ENCODE measurements around the gene SLC38A10. TPM values are rescaled to one million over a fixed set of nuclear protein-coding genes. Genes with fewer than 3 reads are reported as not detected.

Gene SLC38A10
- total RNA-seq, 1 experiment from 2014 or later = 75.1 TPM

- TF ChIP-seq, protein P1, sequence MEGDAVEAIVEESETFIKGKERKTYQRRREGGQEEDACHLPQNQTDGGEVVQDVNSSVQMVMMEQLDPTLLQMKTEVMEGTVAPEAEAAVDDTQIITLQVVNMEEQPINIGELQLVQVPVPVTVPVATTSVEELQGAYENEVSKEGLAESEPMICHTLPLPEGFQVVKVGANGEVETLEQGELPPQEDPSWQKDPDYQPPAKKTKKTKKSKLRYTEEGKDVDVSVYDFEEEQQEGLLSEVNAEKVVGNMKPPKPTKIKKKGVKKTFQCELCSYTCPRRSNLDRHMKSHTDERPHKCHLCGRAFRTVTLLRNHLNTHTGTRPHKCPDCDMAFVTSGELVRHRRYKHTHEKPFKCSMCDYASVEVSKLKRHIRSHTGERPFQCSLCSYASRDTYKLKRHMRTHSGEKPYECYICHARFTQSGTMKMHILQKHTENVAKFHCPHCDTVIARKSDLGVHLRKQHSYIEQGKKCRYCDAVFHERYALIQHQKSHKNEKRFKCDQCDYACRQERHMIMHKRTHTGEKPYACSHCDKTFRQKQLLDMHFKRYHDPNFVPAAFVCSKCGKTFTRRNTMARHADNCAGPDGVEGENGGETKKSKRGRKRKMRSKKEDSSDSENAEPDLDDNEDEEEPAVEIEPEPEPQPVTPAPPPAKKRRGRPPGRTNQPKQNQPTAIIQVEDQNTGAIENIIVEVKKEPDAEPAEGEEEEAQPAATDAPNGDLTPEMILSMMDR (conservative IDR thresholded peaks at IDR 0.05; ENCODE audit: low read depth, low read length) = no peak
- TF ChIP-seq EZH2 (IDR thresholded peaks at IDR 0.05; ENCODE audit: borderline replicate concordance, low read depth, low read length, poor library complexity, severe bottlenecking) = no peak
- H3K27ac ChIP-seq (ENCODE audit: low read depth, low read length, poor library complexity, severe bottlenecking) = peak overlapping the region; percentile 85
- peaks cover 10% of the 10 kb centered on the region for H3K36me3 ChIP-seq (ENCODE audit: insufficient read depth, low read length, poor library complexity, severe bottlenecking)
- POLR2A ChIA-PET (ENCODE audit: low non-redundant PET) = interaction anchor here (0.6 kb wide), 1 partner anchor 181 kb away, joined by 5 read pairs; no protein-coding TSS in a partner anchor
- no TSS peak for BruUV-seq (replicated peaks)
- peak overlapping the region; percentile 84 for H3K4me3 ChIP-seq (ENCODE audit: low read depth, low read length, poor library complexity, severe bottlenecking)
- H3K9me3 ChIP-seq (ENCODE audit: low read depth, low read length, poor library complexity, severe bottlenecking) = no peaks in the 10 kb centered on the region
- intact Hi-C loops (cut with micrococcal nuclease; ENCODE audit: unreplicated experiment) = no loop called here
- no peak for DNase-seq (ENCODE audit: low spot score)
- H3K4me1 ChIP-seq (ENCODE audit: insufficient read depth, low read length, poor library complexity, severe bottlenecking) = peaks cover 7% of the 10 kb centered on the region
- no peaks in the 10 kb centered on the region for H3K27me3 ChIP-seq (replicated peaks; ENCODE audit: insufficient read depth, low read depth, low read length, poor library complexity)
- CTCF ChIA-PET = no interaction called here
These were observed 56.7 kb downstream of the SLC38A10 start for GRCh38 chr17:81238490-81238814.

DNA sequence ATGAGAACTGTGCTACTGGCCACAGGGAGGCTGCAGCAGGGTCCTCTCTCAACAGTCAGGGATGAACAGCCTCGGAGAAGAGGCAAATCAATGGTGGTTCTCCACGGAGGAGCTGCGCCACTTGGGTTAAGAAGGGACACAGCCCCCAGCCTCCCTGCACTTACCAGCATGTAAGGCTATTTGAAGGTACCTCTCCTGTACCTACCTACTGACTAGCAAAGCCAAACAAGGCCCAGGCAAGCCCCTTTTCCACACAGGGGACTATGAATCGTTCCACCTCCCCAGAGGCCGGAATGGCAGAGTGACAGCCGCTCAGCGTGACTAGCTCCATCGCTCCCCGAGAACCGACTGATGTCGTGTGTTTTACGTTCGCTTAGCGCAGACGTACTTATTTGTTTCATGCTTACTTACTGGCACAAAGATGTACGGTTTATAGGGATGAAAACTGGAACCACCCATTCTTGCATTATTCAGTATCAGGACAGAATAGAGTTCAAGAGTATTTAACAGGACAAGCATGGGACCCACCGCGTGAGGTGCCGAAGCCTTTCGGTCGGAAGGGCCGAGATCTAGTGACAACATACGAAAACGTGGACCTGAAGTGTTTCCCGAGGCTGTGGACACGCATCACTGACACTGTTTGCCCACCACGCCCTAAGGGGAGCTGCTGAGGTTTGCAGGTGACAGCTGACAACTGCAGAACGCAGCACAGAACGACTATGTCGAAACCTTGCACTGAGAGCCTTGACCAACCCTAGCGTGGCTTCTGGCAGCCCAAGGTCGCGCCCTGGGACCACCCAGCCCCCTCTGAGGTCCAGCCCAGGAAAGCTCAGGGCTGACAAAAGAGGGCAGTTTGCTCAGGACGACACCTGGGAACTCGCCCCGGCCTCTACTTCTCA is 57.3 kb downstream of the SLC38A10 start:
- TF ChIP-seq, protein P1 (conservative IDR thresholded peaks at IDR 0.05; ENCODE audit: low read depth, low read length) = no peak
- no peak for TF ChIP-seq EZH2 (IDR thresholded peaks at IDR 0.05; ENCODE audit: borderline replicate concordance, low read depth, low read length, poor library complexity, severe bottlenecking)
- TSS peak; percentile 64 for BruUV-seq (replicated peaks)
- POLR2A ChIA-PET (ENCODE audit: low non-redundant PET) = no interaction called here
- Histone ChIP-seq H3K4me3 (ENCODE audit: low read depth, low read length, poor library complexity, severe bottlenecking) (peak overlapping the region; percentile 84), H3K27ac (ENCODE audit: low read depth, low read length, poor library complexity, severe bottlenecking) (peak overlapping the region; percentile 85), H3K27me3 (replicated peaks; ENCODE audit: insufficient read depth, low read depth, low read length, poor library complexity) (no peaks in the 10 kb centered on the region), H3K36me3 (ENCODE audit: insufficient read depth, low read length, poor library complexity, severe bottlenecking) (peaks cover 10% of the 10 kb centered on the region), H3K4me1 (ENCODE audit: insufficient read depth, low read length, poor library complexity, severe bottlenecking) (peaks cover 7% of the 10 kb centered on the region), H3K9me3 (ENCODE audit: low read depth, low read length, poor library complexity, severe bottlenecking) (no peaks in the 10 kb centered on the region)
- CTCF ChIA-PET = no interaction called here
- no peak for DNase-seq (ENCODE audit: low spot score)
- intact Hi-C loops (cut with micrococcal nuclease; ENCODE audit: unreplicated experiment) = no loop called here

DNA sequence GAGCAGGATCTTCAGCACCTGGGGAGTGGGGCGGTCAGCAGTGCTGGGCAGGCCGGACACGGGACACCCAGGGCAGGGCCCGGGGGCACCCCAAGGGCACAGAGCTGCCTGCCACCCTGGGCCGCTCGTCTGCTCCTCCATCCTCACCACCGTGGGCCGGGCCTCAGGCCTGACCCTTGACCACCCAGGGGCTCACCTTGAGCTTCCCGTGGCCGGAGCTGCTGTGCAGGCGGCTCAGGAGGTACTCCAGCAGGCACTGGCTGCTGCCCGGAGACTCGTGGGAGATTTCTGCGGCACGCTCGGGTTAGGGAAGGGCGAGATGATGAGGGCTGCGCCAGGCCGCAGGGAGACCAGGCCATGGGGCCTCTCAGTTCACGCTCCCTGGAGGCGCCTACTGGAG is 58.3 kb downstream of the SLC38A10 start:
- Histone ChIP-seq H3K27me3 (replicated peaks; ENCODE audit: insufficient read depth, low read depth, low read length, poor library complexity) (no peaks in the 10 kb centered on the region), H3K27ac (ENCODE audit: low read depth, low read length, poor library complexity, severe bottlenecking) (no peak overlapping the region), H3K4me3 (ENCODE audit: low read depth, low read length, poor library complexity, severe bottlenecking) (no peak overlapping the region), H3K9me3 (ENCODE audit: low read depth, low read length, poor library complexity, severe bottlenecking) (no peaks in the 10 kb centered on the region), H3K4me1 (ENCODE audit: insufficient read depth, low read length, poor library complexity, severe bottlenecking) (peaks cover 7% of the 10 kb centered on the region), H3K36me3 (ENCODE audit: insufficient read depth, low read length, poor library complexity, severe bottlenecking) (peaks cover 10% of the 10 kb centered on the region)
- TF ChIP-seq EZH2 (IDR thresholded peaks at IDR 0.05; ENCODE audit: borderline replicate concordance, low read depth, low read length, poor library complexity, severe bottlenecking) = no peak
- TF ChIP-seq, protein P1 (conservative IDR thresholded peaks at IDR 0.05; ENCODE audit: low read depth, low read length) = no peak
- ChIA-PET POLR2A (ENCODE audit: low non-redundant PET) (no interaction called here), CTCF (interaction anchor here (1.4 kb wide), 1 partner anchor 14 kb away, joined by 3 read pairs; the partner anchor contains the start of gene CEP131)
- no peak for DNase-seq (ENCODE audit: low spot score)
- intact Hi-C loops (cut with micrococcal nuclease; ENCODE audit: unreplicated experiment) = no loop called here
- BruUV-seq (replicated peaks) = no TSS peak
